HG02763 (cell line): Measurements from ENCODE around the gene GLRA3.
"Not testable (repeated sequence)": the region's sequence is repeated elsewhere in the genome, so short reads cannot be mapped to it uniquely, and the experiment has no call there.

Experiments
- ATAC-seq: cut with Tn5 transposase; IDR thresholded peaks from one replicate; pipeline ENCODE4 v1.9.1; 2021; ENCODE audit warnings: mild to moderate bottlenecking, moderate library complexity; ENCODE audit not compliant: unreplicated experiment

The GLRA3 gene

GRCh38 chr4:174828845-174829701, at the start of gene GLRA3:
GLRA3 (minus strand) TSS chr4:174829247; CDS start chr4:174828811, 436 bp downstream.
- ATAC-seq = peak; percentile 92

- ATAC-seq = no peak
Measured at GRCh38 chr4:174874898-174875297, 45.9 kb upstream of the GLRA3 start.

DNA sequence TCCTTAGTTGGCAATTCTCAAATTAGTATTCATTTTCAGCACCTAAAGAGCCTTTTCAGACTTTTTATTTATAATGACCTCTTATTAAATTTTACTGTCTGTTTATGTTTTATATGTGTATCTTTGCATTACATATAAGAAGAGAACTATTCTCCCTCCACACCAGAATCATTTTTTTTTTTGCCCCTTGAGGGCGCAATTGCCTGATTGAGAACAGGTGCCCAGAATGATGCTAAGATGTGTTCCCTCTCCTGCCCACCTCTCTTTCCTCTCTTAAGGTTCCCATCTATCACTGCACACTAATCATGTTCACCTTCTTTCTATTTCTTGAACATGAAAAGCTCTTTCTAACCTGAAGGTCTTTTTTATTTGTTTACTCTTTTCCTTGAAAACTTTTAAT, 44.9 kb upstream of the GLRA3 start:
- ATAC-seq = peak; percentile 63

DNA sequence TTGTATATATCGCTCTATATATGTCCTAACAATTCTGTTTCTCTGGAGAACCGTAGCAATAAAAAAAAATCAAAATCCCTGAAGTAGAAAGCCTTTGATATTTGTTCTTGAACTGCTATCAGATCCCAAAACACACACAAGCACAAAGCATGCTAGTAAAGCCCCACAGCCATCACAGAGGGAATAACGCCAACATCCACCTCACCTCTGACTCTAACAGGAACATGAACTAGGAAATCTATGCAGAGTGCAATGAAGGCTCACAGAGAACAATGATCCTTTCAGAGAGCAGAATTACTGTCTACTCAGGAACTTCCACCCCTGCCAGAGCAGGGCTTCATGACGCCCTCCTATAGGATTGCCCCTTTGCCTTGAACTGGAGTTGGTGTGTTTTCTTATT, 44.1 kb upstream of the GLRA3 start:
- ATAC-seq = not testable (repeated sequence)

- no peak for ATAC-seq
Measured at GRCh38 chr4:174871407-174871806, 42.4 kb upstream of the GLRA3 start.

GRCh38 chr4:174870311-174870710, 41.3 kb upstream of the GLRA3 start:
- ATAC-seq = no peak

DNA sequence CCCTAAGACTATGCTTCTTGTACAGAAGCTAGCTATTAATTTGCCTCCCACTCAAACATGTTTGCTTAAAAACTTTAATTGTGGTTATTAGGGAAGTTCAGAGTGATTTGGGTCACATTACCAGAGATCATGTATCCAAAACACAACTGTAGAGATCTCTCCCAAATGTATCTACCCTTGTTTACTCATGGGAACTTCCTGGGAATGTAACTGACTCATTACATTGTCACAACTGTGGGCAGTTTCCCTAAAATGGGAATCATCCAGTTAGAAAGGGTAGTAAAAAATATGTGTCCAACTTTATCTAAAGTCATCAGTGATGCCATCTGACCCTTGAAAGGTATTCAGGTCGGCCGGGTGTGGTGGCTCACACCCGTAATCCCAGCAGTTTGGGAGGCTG, 40.3 kb upstream of the GLRA3 start:
- ATAC-seq = no peak

DNA sequence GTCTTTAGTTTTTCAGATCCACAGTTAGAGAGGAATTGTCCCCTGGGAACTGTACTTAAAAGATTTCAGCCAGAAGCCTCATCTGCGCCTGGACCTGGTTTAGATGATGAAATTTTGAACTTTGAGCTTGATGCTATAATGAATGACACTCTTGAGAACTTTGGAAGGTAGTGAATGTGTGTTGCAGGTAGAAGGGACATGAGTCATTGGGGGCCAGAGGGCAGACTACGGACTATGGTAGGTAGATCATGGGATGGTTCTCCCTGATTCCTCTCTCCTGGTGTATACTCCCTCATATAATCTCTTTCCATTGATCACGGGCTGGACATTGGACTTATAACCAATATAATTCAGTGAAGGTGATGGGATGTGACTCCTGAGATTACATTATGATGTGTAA, 38.9 kb upstream of the GLRA3 start:
- ATAC-seq = no peak

DNA sequence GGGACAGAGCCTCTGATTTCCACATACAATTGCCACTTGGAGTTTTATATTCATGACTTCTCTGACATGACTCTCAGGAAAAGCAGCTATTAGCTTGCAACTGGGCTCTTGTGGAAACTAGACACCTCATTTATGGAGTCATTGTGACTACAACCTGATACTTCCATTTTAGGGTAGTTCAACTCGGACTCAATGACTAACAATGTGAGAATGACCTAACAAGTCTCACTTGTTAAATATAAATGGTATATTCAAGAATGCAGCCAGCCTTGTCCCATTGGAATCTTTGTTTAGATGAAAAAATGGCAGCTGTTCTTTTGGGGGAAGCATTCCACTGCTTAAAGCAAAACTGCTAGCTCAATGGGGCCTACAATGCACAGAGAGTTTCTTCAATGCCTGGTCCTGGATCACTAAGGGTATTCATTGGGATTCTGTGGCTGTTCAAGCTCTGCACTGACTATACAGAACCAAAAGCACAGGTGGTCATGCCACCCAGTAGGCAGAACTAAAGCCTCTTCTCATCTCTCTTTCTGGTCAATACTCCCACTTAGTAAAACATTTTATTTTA, 36.5 kb upstream of the GLRA3 start:
- ATAC-seq = no peak

DNA sequence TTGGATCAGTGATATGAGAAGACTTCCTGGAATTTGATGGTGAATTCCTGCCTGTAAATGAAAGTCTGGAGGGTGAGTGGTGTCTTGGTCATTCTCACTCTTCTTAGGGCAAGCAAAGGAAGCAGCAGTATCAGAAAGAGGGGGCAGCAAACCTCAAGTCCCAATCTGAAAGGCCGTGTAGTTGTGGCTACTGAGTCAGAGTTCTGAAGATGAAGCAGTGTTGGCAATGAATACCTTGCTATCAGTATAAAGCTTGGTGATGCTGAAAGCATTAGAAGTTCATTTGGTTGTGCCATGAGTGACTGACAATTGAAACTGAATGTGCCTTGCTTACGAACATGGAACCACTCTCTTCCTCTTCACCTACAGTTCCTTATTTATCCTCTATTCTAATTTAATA, 35.0 kb upstream of the GLRA3 start:
- no peak for ATAC-seq

GRCh38 chr4:174860588-174860987, 31.5 kb upstream of the GLRA3 start:
- no peak for ATAC-seq

- no peak for ATAC-seq
Measured at GRCh38 chr4:174859904-174860303, 30.9 kb upstream of the GLRA3 start.

DNA sequence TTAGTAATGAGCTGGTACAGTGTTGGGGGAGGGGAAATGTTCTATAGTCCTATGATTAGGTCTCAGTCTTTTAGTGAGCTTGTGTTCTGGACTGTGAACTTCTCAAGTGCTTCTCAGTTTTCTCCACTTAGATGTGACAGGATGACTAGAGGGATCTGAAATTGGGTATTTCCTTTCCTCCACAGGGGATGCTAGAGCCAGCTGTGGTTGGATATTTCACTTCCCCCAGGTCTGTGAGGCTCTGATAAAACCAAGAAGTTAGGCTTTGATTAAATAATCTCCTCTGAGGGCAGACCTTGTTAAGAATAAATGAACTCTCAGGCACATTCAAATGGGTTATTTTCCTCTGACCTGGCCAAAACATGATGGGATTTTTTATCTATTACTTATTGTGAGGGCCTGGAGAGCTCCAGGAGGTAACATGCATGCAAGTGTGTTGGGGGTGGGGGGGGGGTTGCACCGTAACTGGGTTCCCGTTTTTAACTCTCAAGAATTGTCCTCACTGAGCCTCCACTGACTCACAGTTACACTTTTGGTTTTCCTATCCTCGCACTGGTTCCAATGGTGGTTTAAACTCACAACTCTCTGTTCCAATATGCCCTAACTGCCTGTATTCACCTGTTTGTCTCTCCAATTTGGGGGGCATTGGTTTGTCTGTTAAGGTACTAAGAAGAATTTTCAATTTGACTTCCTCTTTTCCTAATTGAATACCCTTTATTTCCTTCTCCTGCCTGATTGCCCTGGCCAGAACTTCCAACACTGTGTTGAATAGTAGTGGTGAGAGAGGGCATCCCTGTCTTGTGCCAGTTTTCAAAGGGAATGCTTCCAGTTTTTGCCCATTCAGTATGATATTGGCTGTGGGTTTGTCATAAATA, 28.1 kb upstream of the GLRA3 start:
- no peak for ATAC-seq

DNA sequence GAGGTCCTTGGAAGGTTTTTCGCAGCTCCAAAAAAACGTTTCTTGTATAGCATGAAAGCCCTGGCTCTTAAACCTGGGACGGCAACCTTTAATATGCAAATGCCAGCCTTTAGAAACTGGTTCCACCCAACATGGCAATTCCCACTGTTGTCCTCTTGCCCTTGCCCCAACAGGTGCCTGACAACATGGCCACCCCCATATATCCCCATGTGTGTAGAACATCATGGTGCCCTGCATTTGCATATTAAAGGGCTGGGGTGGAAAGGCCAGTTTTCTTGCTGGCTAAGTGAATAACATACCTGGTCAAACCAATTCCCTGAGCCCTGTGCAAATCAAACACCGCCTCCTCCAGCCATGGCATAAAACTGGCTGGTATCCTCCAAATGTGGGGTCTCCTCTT, 26.0 kb upstream of the GLRA3 start:
- no peak for ATAC-seq

GRCh38 chr4:174853629-174854028, 24.6 kb upstream of the GLRA3 start:
- no peak for ATAC-seq

- ATAC-seq = no peak
Measured at GRCh38 chr4:174848596-174848995, 19.5 kb upstream of the GLRA3 start.

GRCh38 chr4:174847801-174848427, 18.9 kb upstream of the GLRA3 start:
- no peak for ATAC-seq

DNA sequence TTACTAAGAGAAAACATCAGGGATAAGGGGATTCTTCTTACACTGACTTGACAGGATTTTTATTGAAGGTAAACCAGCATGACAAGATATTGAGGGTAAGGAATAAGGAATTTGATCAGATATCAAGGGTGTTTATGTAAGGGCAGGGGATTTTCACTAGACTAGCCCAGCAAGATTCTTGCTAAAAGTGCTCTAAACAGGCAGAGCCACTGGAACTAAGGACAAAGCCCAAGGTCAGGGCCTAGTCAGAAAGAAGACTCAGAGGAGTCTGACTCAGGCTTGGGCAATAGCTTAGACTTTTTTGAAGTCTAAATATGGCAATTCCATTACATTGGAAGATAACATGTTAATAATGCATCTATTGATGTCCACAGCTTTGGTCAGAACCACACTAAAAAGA, 6.5 kb upstream of the GLRA3 start:
- no peak for ATAC-seq

DNA sequence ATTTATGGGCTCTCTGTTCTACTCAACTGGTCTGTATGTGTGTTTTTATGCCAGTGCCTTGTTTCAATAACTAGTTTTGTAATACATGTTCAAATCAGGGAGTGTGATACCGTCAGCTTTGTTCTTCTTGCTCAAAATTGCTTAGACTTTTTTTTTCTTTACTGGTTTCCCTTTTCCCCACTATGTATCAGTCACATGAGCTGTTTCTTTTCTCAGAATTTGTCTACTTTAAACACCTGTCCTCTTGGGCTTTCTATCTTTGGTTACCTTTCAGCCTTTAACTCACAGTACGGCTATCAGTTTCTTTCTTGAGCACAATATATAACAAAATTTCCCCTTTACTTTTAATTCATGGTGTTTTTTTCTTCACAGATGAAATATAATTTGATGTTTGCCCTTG, 5.4 kb upstream of the GLRA3 start:
- ATAC-seq = no peak

DNA sequence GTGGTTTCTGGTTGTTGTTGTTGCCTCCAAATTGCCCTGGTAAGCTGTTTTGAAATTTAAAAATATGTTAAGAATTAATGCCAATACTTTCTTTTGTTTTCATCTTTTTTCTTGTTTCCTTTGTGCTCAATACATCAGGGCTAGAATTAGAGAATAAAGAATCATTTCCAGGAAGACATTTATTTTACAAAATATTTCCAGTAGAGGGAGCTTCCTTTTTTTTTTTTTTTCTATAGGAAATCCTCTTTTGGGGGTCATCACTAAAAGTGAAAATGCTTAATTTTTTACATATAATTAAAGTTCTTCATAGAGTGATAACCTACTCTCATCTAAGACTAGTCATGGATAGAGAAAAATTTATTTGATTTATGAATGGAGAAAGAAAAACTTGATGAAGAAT, 2.4 kb downstream of the GLRA3 start:
- ATAC-seq = no peak

DNA sequence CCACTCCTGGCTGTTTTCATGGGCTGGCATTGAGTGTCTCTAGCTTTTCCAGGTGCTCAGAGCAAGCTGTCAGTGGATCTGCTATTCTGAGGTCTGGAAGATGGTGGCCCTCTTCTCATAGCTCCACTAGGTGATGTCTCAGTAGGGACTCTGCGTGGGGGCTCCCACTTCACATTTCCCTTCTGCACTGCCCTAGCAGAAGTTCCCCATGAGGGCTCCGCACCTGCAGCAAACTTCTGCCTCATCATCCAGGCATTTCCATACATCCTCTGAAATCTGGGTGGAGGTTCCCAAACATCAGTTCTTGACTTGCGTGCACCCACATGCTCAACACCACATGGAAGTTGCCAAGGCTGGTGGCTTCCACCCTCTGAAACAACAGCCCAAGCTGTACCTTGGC, 13.8 kb downstream of the GLRA3 start:
- ATAC-seq = no peak
